Upper lobe of left lung (tissue), 6 donors: ENCODE results near the gene TNFRSF18. TPM values are rescaled to one million over a fixed set of nuclear protein-coding genes. Genes with fewer than 3 reads are reported as not detected.

Source experiments
- ATAC-seq, 2 donors: fragments of 200-7000 bp; cut with Tn5 transposase; one replicate each; pipeline ENCODE4 v1.9.1; 2022; ENCODE audit warnings: mild to moderate bottlenecking in 2 of 2, moderate library complexity in 2 of 2; ENCODE audit not compliant: low FRiP score in 2 of 2
- DNase-seq, 2 donors: peaks; one replicate each; pipeline ENCODE4 v3.0.0-alpha.2; 2019 to 2020
- H3K27ac ChIP-seq, 4 donors: fragments of 200-600 bp; sonication (generic); one replicate each; pipeline ENCODE4 v1.5.1; 2016 to 2019
- H3K27me3 ChIP-seq, 4 donors: fragments of 200-600 bp; sonication (generic); one replicate each; pipeline ENCODE4 v1.5.1; 2017 to 2019
- H3K36me3 ChIP-seq, 4 donors: fragments of 200-600 bp; sonication (generic); one replicate each; pipeline ENCODE4 v1.5.1; 2016 to 2019
- H3K4me1 ChIP-seq, 4 donors: fragments of 200-600 bp; sonication (generic); one replicate each; pipeline ENCODE4 v1.5.1; 2018 to 2019
- H3K4me3 ChIP-seq, 4 donors: fragments of 200-600 bp; sonication (generic); one replicate each; pipeline ENCODE4 v1.5.1; 2017 to 2019; ENCODE audit warnings: mild to moderate bottlenecking in 2 of 4, moderate library complexity in 1 of 4
- H3K9me3 ChIP-seq, 4 donors: fragments of 200-600 bp; sonication (generic); one replicate each; pipeline ENCODE4 v1.5.1; 2018 to 2019
- EP300 ChIP-seq, 4 donors: sonication (generic); formaldehyde crosslinking; IDR thresholded peaks; one replicate each; pipeline ENCODE4 v1.5.1; 2017; ENCODE audit warnings: antibody characterized with exemption in 4 of 4, control low read depth in 2 of 4
- POLR2A ChIP-seq, 4 donors: fragments of 450-650 bp; IDR thresholded peaks; one replicate each; pipeline ENCODE4 v1.5.1; 2016 to 2017; ENCODE audit warnings: antibody characterized with exemption in 4 of 4, mild to moderate bottlenecking in 2 of 4
- POLR2AphosphoS5 ChIP-seq, 2 donors: sonication (generic); formaldehyde crosslinking; IDR thresholded peaks; one replicate each; pipeline ENCODE4 v1.5.1; 2017; ENCODE audit warnings: antibody characterized with exemption in 2 of 2
- WGBS, 2 donors: methylation state at CpG; one replicate each; pipeline ENCODE4 v1.1.5; 2017 to 2018; 5-methylcytosine and 5-hydroxymethylcytosine counted together
- total RNA-seq, 6 donors: library from RNA; depleted of rRNA in 4 of 6; stranded (reverse); fragments of >200 nt in 4 of 6; gene quantifications; one replicate each; pipeline versions ENCODE4 v1.1.0 to v1.2.1, GENCODE V29; 2016 to 2021
- TF ChIP-seq, protein P1 (sequence below), 6 experiments: fragments of 450-650 bp in 4 of 6; fragments of 200-600 bp in 2 of 6; sonication (generic) in 2 of 6; IDR thresholded peaks; one replicate each; pipeline ENCODE4 v1.5.1; 2016 to 2019; ENCODE audit warnings: antibody characterized with exemption in 6 of 6
- donor health status: DM: no; HTN: no; CAD: no; lungs with moderate emphysema.
- donor health status: DM: no; HTN: yes; CAD: no; lungs with severe emphysema.

The TNFRSF18 gene
- total RNA-seq, 6 donors from 2014 or later = 0.89 to 3.4 (median 2.1) TPM; not detected in 1

DNA sequence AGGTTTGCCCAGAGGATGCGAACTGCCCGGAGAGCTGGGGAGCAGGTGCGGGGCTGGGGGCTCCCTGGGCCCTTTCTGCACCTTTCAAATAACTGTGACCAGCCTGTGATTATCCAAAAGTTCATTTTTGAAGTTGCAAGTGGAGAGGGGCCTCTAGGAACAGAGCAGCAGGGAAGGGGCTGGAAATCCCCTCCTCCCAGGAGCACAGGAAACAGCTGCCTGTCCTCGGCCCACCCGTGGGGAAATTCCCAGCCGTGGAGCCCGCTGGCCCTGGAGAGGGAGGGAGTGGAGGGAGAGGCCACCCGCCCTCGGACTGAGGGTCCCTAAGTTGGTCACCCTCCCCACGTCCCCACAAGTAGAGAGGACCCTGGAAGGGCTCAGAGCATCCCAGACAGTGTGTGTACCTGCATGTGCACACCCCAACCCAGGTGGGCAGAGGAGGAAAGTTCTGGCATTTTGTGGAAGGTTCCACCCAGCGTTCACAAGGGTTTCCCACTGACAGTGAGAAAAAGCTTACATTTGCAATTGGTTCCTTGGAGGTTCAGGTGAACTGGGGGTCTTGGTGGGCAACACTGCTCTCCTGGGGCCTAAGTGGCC, 8.8 kb upstream of the TNFRSF18 start:
- peak in 1 of 2 donors; percentile 50 for DNase-seq
- ATAC-seq = no peak
- WGBS, 2 donors = 38% methylated on average over 8 to 11 of the region's 11 CpGs
- Histone ChIP-seq H3K4me1 (peaks cover 20 to 44% (median 35%) of the 10 kb centered on the region in 4 donors), H3K27ac (peak overlapping the region in 2 of 4 donors; percentile 7 to 19), H3K4me3 (no peak overlapping the region), H3K9me3 (no peaks in the 10 kb centered on the region), H3K27me3 (no peaks in the 10 kb centered on the region), H3K36me3 (peaks cover 10 to 44% (median 35%) of the 10 kb centered on the region in 4 donors)
- TF ChIP-seq POLR2A (IDR thresholded peaks at IDR 0.05) = no peak
- no peak for TF ChIP-seq EP300 (IDR thresholded peaks at IDR 0.05)
- no peak for TF ChIP-seq POLR2AphosphoS5 (IDR thresholded peaks at IDR 0.05)
- TF ChIP-seq, protein P1, sequence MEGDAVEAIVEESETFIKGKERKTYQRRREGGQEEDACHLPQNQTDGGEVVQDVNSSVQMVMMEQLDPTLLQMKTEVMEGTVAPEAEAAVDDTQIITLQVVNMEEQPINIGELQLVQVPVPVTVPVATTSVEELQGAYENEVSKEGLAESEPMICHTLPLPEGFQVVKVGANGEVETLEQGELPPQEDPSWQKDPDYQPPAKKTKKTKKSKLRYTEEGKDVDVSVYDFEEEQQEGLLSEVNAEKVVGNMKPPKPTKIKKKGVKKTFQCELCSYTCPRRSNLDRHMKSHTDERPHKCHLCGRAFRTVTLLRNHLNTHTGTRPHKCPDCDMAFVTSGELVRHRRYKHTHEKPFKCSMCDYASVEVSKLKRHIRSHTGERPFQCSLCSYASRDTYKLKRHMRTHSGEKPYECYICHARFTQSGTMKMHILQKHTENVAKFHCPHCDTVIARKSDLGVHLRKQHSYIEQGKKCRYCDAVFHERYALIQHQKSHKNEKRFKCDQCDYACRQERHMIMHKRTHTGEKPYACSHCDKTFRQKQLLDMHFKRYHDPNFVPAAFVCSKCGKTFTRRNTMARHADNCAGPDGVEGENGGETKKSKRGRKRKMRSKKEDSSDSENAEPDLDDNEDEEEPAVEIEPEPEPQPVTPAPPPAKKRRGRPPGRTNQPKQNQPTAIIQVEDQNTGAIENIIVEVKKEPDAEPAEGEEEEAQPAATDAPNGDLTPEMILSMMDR (IDR thresholded peaks at IDR 0.05) = no peak

DNA sequence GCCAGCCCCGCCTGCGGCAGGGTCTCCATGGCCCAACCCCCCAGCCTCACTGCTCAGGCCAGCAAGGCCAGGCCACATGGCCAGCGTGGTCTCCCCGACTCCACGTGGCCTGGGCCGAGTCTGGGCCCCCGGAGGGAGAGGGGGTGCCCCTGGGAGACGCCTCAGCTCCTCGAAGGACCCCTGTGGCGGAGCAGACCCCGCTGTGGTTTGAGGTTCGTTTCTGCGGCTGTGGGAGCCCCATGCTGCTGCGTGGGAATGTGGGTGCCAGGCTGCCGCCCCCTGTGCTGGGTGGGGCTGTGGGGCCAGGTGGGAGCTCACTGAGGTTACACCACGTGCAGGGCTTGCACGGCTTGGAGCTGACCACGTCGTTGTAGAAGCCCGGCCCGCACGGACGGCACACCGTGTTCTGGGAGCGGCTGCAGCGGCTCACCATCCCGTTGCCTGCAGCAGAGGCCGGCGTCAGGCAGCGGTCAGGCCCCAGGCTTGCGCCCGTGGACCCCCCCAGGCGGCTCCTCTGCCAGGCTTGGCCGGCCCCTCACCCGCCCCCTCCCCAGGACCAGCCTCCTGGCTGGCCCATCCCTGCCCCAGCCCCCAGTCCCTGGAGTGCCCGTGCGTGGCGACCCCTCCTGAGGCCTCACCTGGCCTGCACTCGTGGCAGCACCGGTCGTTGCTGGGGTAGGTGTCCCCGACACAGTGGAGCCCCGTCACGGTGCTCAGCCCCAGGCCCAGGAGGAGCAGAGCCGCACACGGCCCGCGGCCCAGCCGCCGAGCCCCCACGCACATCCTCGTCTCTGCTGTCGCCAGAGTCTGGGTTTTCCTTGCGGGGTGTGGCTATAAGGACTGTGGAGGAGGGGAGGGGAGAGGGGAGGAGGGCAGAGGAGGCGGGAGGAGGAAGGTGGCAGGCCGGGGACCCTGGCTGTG, 7.2 kb upstream of the TNFRSF18 start, which contains the start of gene TNFRSF4:
TNFRSF4 (minus strand) TSS at position 809 of the 921 bp plus-strand sequence; CDS start at position 783, 26 bp downstream.
- peak in 1 of 2 donors; percentile 1 for ATAC-seq
- TF ChIP-seq, protein P1 (IDR thresholded peaks at IDR 0.05) = no peak
- no peak for TF ChIP-seq EP300 (IDR thresholded peaks at IDR 0.05)
- Histone ChIP-seq H3K36me3 (peaks cover 9 to 28% (median 23%) of the 10 kb centered on the region in 4 donors), H3K4me1 (peaks cover 21 to 51% (median 39%) of the 10 kb centered on the region in 4 donors), H3K27me3 (no peaks in the 10 kb centered on the region), H3K9me3 (no peaks in the 10 kb centered on the region), H3K27ac (peak within 1 kb of the TSS; percentile 28 to 81 (median 66)), H3K4me3 (peak within 1 kb of the TSS in 3 of 4 donors; percentile 33 to 51 (median 42))
- WGBS, 2 donors = 28 to 46% methylated on average over 7 to 46 of the region's 56 CpGs
- DNase-seq = peak in 1 of 2 donors; percentile 83

DNA sequence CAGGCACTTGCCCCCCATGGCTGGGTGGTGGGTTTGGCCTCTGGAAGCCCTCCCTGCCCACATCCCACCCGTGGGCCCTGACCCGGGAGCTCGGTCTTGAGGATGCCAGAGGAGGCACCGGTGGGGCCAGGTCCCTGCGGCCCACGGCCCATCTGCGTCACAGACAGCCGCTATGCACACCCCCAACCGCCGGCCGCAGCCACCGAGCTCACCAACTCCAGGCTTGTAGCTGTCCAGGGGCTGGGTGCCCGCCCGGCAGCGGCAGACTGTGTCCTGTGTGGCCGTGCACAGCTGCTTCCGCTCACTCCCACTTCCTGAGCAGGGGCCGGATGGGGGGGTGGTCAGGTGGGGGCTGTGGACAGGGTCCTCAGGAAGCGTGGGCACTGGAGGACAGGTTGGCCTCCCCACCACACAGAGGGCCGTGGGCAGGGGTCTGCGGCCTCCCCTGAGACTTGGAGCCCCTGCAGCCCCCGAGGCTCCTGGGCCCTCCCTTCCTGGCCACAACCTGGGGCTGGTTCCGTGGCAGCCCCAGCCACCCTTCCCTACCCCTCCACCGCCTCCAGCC, 6.5 kb upstream of the TNFRSF18 start:
- Histone ChIP-seq H3K4me1 (peaks cover 25 to 58% (median 46%) of the 10 kb centered on the region in 4 donors), H3K27me3 (peaks cover 0 to under 1% (median 0%) of the 10 kb centered on the region in 4 donors), H3K9me3 (no peaks in the 10 kb centered on the region), H3K27ac (peak overlapping the region; percentile 28 to 81 (median 66)), H3K36me3 (peaks cover 8 to 21% (median 16%) of the 10 kb centered on the region in 4 donors), H3K4me3 (peak overlapping the region; percentile 26 to 51 (median 38))
- peak in 1 of 2 donors; percentile 41 for ATAC-seq
- TF ChIP-seq POLR2AphosphoS5 (IDR thresholded peaks at IDR 0.05) = peak in 1 of 2 donors; percentile 54
- no peak for TF ChIP-seq POLR2A (IDR thresholded peaks at IDR 0.05)
- peak; percentile 56 to 91 for DNase-seq
- 29 to 39% methylated on average over 4 to 24 of the region's 24 CpGs for WGBS, 2 donors

DNA sequence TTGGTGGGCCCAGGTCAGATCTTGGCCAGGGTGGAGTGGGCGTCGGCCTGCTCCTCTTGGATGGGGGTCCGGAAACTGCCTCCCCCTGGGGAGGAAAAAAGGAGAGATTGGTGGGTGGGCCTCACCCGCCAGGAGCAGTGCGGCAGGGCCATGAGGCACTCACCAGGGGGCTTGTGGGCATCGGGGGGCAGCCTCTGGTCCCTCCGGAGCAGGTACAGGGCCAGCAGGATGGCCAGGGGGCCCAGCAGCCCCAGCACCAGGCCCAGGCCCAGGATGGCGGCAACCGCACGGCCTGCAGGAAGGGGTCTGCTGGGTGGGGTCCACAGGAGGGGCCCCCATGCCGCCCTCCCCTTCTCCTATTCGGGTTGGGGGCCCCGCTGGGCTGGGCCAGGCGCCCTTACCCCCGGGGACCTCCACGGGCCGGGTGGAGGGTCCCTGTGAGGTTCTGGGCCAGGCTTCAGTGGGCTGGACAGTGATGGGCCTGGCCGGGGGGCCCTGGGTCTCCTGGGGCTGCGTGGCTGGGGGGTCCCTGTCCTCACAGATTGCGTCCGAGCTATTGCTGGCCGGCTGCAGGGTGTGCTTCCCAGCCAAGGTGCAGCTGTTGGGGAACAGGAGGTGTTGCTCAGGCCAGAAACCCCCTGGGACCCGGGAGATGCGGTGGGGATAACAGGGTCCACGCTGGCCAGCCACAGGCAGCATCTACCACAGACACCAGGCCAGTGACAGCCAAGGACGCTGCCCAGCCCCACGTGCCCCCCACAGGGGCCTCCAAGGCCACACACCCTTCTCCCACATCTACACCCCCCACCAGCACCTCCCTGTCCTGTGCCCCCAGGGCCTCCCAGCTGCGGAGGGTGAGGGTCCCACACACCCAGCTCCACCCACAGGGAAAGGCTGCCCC, 5.4 kb upstream of the TNFRSF18 start:
- 81 to 85% methylated on average over 10 to 12 of the region's 28 CpGs for WGBS, 2 donors
- peaks cover 0 to 10% (median 2%) of the 10 kb centered on the region in 4 donors for H3K27me3 ChIP-seq
- H3K9me3 ChIP-seq = no peaks in the 10 kb centered on the region
- DNase-seq (peak in 1 of 2 donors; percentile 75), ATAC-seq (no peak)
- peaks cover 0 to 10% (median 6%) of the 10 kb centered on the region in 4 donors for H3K36me3 ChIP-seq
- peak overlapping the region in 3 of 4 donors; percentile 33 to 51 (median 42) for H3K4me3 ChIP-seq
- TF ChIP-seq POLR2AphosphoS5 (IDR thresholded peaks at IDR 0.05) (no peak), EP300 (IDR thresholded peaks at IDR 0.05) (no peak), POLR2A (IDR thresholded peaks at IDR 0.05) (no peak)
- TF ChIP-seq, protein P1 (IDR thresholded peaks at IDR 0.05) = no peak
- H3K4me1 ChIP-seq = peaks cover 25 to 64% (median 49%) of the 10 kb centered on the region in 4 donors
- H3K27ac ChIP-seq = peak overlapping the region in 3 of 4 donors; percentile 28 to 73 (median 60)
